ENCODE measurements around the gene TENM3.
"Not testable (repeated sequence)": the region's sequence is repeated elsewhere in the genome, so short reads cannot be mapped to it uniquely, and the experiment has no call there.

Gene TENM3

DNA sequence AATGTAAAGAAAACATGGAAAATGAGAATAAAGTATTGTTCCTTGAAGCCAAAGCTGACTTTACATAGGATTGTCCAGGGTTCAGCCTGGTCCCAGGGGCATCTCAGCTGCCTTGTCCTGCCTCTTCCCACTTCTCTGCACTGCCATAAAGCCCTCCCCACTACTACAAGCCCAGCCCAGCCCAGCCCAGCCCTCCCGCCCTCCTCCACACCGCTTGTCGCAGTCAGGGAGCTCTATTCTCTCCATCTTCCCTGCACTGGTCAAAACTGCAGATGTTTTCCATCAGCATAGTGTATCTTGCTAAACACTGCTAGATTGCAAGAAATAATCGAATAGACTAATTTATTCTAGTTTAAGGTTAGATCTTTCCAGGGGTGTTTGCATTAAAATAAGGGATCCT lies 100.3 kb downstream of the TENM3 start:
- DNase-seq: no peak

GRCh38 chr4:182344968-182345367 lies 101.8 kb downstream of the TENM3 start:
- no peak for DNase-seq

DNA sequence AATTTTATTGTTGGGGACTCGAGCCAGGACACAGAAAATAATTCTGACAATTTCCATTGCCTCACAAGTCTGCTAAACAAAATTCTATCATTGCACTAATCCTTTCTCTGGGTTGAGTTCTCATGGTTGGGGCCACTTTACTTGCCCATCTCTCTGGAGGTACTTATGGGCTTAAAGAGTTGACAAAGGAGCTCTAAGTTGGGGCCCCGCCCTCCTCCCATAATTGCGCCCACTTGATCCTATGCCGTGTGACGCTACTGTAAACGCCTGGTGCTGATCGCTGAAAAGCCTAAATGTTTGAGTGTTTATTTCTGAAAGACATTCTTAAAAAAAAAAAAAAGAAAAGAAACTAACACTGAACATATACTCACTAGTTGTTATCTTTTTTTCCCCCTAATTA lies 103.0 kb downstream of the TENM3 start:
- DNase-seq: no peak

GRCh38 chr4:182346675-182347375 lies 103.6 kb downstream of the TENM3 start:
- no peak for DNase-seq

GRCh38 chr4:182348779-182349326 lies 105.7 kb downstream of the TENM3 start:
- DNase-seq: no peak

GRCh38 chr4:182350041-182350440 lies 106.8 kb downstream of the TENM3 start:
- no peak for DNase-seq

GRCh38 chr4:182351485-182351884 lies 108.3 kb downstream of the TENM3 start:
- DNase-seq: no peak

GRCh38 chr4:182354106-182354505 lies 110.9 kb downstream of the TENM3 start:
- no peak for DNase-seq

DNA sequence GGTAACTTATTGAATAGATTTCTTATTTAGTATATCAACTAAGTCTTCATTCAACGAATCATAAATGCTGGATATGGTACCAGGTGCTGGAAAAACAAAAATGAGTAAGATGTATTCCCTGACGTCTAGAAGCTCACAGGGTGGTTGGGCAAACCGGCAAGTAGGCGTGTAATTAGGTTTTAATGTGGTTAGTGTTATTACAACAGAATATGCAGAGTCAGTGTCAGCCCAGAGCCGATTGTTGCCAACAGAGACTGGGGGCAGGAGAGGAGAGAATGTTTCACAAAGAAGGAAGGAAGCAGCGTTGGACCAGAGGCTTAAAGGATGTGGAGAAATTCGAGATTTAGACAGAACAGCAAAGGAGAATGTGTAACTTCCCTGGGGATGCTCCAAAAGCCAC lies 111.7 kb downstream of the TENM3 start:
- DNase-seq: no peak

GRCh38 chr4:182367153-182367552 lies 124.0 kb downstream of the TENM3 start:
- DNase-seq: no peak

DNA sequence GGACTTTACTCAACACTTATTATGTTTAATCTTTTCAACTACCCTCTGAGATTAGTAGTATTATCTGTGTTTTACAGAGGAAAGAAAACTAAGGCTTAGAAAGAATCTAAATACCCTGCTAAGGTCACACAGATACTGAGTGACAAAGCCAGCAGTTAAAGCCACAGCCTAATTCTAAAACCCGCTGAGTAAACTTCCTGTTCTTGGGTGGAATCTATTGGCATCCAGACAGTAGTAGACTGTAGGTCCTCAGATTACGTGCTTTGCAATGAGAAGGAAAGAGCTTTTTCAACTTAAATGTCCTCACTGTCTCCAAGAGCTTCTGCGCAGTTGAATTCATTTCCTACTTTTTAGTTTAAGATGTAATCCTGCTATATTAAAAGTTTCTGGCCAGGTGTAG lies 126.0 kb downstream of the TENM3 start:
- no peak for DNase-seq

GRCh38 chr4:182370491-182370890 lies 127.3 kb downstream of the TENM3 start:
- no peak for DNase-seq

- no peak for DNase-seq
Measured at GRCh38 chr4:182380771-182381181, 137.6 kb downstream of the TENM3 start.

- DNase-seq: no peak
Measured at GRCh38 chr4:182382941-182383340, 139.7 kb downstream of the TENM3 start.

GRCh38 chr4:182384631-182385091 lies 141.5 kb downstream of the TENM3 start:
- no peak for DNase-seq

GRCh38 chr4:182385897-182386296 lies 142.7 kb downstream of the TENM3 start:
- DNase-seq: no peak

DNA sequence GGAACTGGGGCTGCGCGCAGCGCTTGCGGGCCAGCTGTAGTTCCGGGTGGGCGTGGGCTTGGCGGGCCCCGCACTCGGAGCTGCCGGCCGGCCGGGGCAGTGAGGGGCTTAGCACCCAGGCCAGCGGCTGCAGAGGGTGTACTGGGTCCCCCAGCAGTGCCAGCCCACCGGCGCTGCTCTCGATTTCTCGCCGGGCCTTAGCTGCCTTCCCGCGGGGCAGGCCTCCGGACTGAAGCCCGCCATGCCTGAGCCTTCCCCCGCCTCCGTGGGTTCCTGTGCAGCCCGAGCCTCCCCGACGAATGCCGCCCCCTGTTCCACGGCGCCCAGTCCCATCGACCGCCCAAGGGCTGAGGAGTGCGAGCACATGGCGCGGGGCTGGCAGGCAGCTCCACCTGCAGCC lies 143.4 kb downstream of the TENM3 start:
- not testable (repeated sequence) for DNase-seq

GRCh38 chr4:182391111-182391684 lies 148.0 kb downstream of the TENM3 start:
- no peak for DNase-seq

GRCh38 chr4:182394181-182394580 lies 151.0 kb downstream of the TENM3 start:
- no peak for DNase-seq

- DNase-seq: no peak
Measured at GRCh38 chr4:182400081-182400480, 156.9 kb downstream of the TENM3 start.

DNA sequence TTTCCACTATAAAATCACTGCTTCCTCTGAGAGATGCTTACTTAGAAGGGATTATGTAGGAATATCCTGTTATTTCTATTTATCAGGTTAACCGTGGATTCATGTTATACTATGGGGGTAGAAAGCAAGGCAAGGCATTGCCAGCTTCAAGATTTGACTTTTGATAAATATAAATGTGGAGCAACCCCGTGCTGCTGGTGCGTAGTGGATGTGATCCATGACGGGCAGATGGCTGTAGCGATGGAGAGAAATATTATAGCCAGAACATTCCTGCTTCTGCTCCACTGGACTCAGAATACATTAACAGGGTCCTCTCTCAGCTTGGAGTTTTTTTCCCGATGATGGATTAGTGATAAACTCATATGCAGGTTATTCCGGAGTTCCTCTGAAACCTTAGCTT lies 157.6 kb downstream of the TENM3 start:
- DNase-seq: no peak

GRCh38 chr4:182404376-182404775 lies 161.2 kb downstream of the TENM3 start:
- DNase-seq: no peak

DNA sequence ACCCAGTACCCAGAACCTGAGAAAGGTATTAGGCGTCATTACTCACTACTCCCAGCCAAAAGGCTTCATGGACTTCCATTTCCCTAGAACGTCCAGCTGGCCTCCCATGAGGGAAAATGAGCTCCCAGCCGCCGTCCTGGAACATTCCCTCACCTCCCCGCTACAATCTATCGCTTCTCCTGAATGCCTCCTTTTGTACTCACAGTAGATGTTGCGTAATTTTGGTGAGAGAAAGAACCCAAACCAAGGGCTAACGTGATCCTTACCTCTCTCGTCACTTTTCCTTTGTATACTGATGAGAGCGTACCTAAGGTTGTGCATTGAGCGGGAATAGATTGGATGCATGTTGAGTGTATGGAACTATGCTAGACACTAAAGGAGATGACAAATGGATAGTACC lies 161.9 kb downstream of the TENM3 start:
- no peak for DNase-seq

DNA sequence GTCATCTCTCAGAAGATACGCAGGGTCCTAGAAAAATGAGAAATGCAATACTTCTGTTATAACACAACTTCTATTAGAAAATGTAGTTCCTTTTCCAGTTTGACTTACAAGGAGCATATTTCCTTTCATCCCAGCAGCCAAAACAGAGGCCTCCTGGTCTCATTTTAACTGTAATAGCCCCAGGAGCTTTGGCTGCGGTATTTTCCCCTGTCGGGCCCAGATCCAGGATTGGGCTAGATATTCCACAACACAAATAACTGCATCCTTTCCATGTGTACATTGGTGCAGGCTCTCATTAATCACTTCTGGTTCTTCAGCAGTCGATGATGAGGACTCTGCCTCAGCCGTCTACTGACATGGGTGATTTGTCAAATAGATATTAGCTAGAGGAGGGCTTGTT lies 166.1 kb downstream of the TENM3 start:
- no peak for DNase-seq

DNA sequence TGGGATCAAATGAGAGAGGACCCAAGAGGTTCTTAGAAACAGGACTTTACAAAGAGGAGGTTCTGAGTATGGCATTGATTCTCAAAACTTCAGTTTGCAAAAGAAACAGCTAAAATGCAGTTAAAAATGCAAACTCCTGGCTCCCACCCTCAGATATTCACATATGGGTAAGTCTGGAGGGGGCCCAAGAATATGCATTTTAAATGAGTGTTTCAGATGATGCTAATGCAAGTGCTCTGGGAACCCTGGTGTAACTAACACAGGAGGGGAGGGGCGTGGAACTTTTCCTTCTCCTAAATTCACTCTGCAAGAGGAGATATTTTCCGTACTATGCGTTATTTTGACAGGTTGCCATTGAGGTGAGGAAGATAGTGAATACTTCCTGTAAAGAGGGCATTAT lies 168.2 kb downstream of the TENM3 start:
- DNase-seq: no peak
